ENCODE measurements around the gene DCTD. TPM values are rescaled to one million over a fixed set of nuclear protein-coding genes. Genes with fewer than 3 reads are reported as not detected.
A peak's percentile ranks its signal among the peaks of the same experiment; 100 is the strongest.

Gene DCTD
- total and polyA plus RNA-seq, 4 donors = 65.1 to 78.4 (median 72.8) TPM

GRCh38 chr4:182863501-182863900, 53.7 kb downstream of the DCTD start:
- no peak for ATAC-seq (ENCODE audit: low FRiP score)
- WGBS, 2 donors = 79% methylated on average over 6 of the region's 6 CpGs
- intact Hi-C loops (cut with DNase I) = no loop called here

GRCh38 chr4:182862921-182863320, 54.3 kb downstream of the DCTD start:
- Histone ChIP-seq H3K36me3 (ENCODE audit: control insufficient read depth in 1 of 2, insufficient read depth in 2 of 2, low read length in 1 of 2) (no peaks in the 10 kb centered on the region), H3K4me1 (ENCODE audit: control insufficient read depth in 1 of 2, insufficient read depth in 2 of 2, low read length in 2 of 2) (no peaks in the 10 kb centered on the region), H3K4me3 (ENCODE audit: low read length in 2 of 2) (no peak overlapping the region), H3K27me3 (ENCODE audit: control insufficient read depth in 1 of 2, insufficient read depth in 2 of 2, low read length in 1 of 2) (no peaks in the 10 kb centered on the region), H3K27ac (ENCODE audit: low read depth in 1 of 2, low read length in 2 of 2) (no peak overlapping the region), H3K9me3 (ENCODE audit: control insufficient read depth, low read length) (peaks cover 2% of the 10 kb centered on the region)
- peak in 1 of 2 donors; percentile 47 for DNase-seq
- intact Hi-C loops (cut with DNase I) = no loop called here
- ATAC-seq (ENCODE audit: low FRiP score) = no peak
- 64 to 70% methylated on average over 12 of the region's 12 CpGs for WGBS, 2 donors

More at GRCh38 chr4:182863501-182863900, 53.7 kb downstream of the DCTD start:
- H3K9me3 ChIP-seq (ENCODE audit: control insufficient read depth, low read length) = peaks cover 2% of the 10 kb centered on the region
- H3K4me1 ChIP-seq (ENCODE audit: control insufficient read depth in 1 of 2, insufficient read depth in 2 of 2, low read length in 2 of 2) = no peaks in the 10 kb centered on the region
- no peak overlapping the region for H3K4me3 ChIP-seq (ENCODE audit: low read length in 2 of 2)
- no peaks in the 10 kb centered on the region for H3K36me3 ChIP-seq (ENCODE audit: control insufficient read depth in 1 of 2, insufficient read depth in 2 of 2, low read length in 1 of 2)
- peak in 1 of 2 donors; percentile 35 for DNase-seq
- no peaks in the 10 kb centered on the region for H3K27me3 ChIP-seq (ENCODE audit: control insufficient read depth in 1 of 2, insufficient read depth in 2 of 2, low read length in 1 of 2)
- no peak overlapping the region for H3K27ac ChIP-seq (ENCODE audit: low read depth in 1 of 2, low read length in 2 of 2)

- intact Hi-C loops (cut with DNase I) = no loop called here
- ATAC-seq (ENCODE audit: low FRiP score) (no peak), DNase-seq (peak in 1 of 2 donors; percentile 41)
Observed at GRCh38 chr4:182862141-182862875, 54.9 kb downstream of the DCTD start.

GRCh38 chr4:182861346-182861745, 55.8 kb downstream of the DCTD start:
- intact Hi-C loops (cut with DNase I) = no loop called here
- H3K9me3 ChIP-seq (ENCODE audit: control insufficient read depth, low read length) = peaks cover 2% of the 10 kb centered on the region

More at GRCh38 chr4:182862141-182862875, 54.9 kb downstream of the DCTD start:
- Histone ChIP-seq H3K27me3 (ENCODE audit: control insufficient read depth in 1 of 2, insufficient read depth in 2 of 2, low read length in 1 of 2) (no peaks in the 10 kb centered on the region), H3K27ac (ENCODE audit: low read depth in 1 of 2, low read length in 2 of 2) (no peak overlapping the region), H3K36me3 (ENCODE audit: control insufficient read depth in 1 of 2, insufficient read depth in 2 of 2, low read length in 1 of 2) (no peaks in the 10 kb centered on the region), H3K4me3 (ENCODE audit: low read length in 2 of 2) (no peak overlapping the region), H3K4me1 (ENCODE audit: control insufficient read depth in 1 of 2, insufficient read depth in 2 of 2, low read length in 2 of 2) (no peaks in the 10 kb centered on the region), H3K9me3 (ENCODE audit: control insufficient read depth, low read length) (peaks cover 2% of the 10 kb centered on the region)
- 61 to 66% methylated on average over 17 of the region's 17 CpGs for WGBS, 2 donors

GRCh38 chr4:182859730-182860129, 57.5 kb downstream of the DCTD start:
- ATAC-seq (ENCODE audit: low FRiP score) (no peak), DNase-seq (no peak)
- H3K9me3 ChIP-seq (ENCODE audit: control insufficient read depth, low read length) = peaks cover 2% of the 10 kb centered on the region
- intact Hi-C loops (cut with DNase I) = no loop called here
- no peaks in the 10 kb centered on the region for H3K27me3 ChIP-seq (ENCODE audit: control insufficient read depth in 1 of 2, insufficient read depth in 2 of 2, low read length in 1 of 2)
- H3K4me1 ChIP-seq (ENCODE audit: control insufficient read depth in 1 of 2, insufficient read depth in 2 of 2, low read length in 2 of 2) = no peaks in the 10 kb centered on the region
- H3K27ac ChIP-seq (ENCODE audit: low read depth in 1 of 2, low read length in 2 of 2) = no peak overlapping the region
- 97 to 99% methylated on average over 2 of the region's 2 CpGs for WGBS, 2 donors
- H3K4me3 ChIP-seq (ENCODE audit: low read length in 2 of 2) = no peak overlapping the region
- H3K36me3 ChIP-seq (ENCODE audit: control insufficient read depth in 1 of 2, insufficient read depth in 2 of 2, low read length in 1 of 2) = no peaks in the 10 kb centered on the region

More at GRCh38 chr4:182861346-182861745, 55.8 kb downstream of the DCTD start:
- DNase-seq (peak in 1 of 2 donors; percentile 46), ATAC-seq (ENCODE audit: low FRiP score) (no peak)
- WGBS, 2 donors = 86 to 87% methylated on average over 10 of the region's 10 CpGs
- Histone ChIP-seq H3K36me3 (ENCODE audit: control insufficient read depth in 1 of 2, insufficient read depth in 2 of 2, low read length in 1 of 2) (no peaks in the 10 kb centered on the region), H3K27me3 (ENCODE audit: control insufficient read depth in 1 of 2, insufficient read depth in 2 of 2, low read length in 1 of 2) (no peaks in the 10 kb centered on the region), H3K27ac (ENCODE audit: low read depth in 1 of 2, low read length in 2 of 2) (no peak overlapping the region), H3K4me3 (ENCODE audit: low read length in 2 of 2) (no peak overlapping the region), H3K4me1 (ENCODE audit: control insufficient read depth in 1 of 2, insufficient read depth in 2 of 2, low read length in 2 of 2) (no peaks in the 10 kb centered on the region)

- no peaks in the 10 kb centered on the region for H3K27me3 ChIP-seq (ENCODE audit: control insufficient read depth in 1 of 2, insufficient read depth in 2 of 2, low read length in 1 of 2)
- peaks cover 4% of the 10 kb centered on the region for H3K9me3 ChIP-seq (ENCODE audit: control insufficient read depth, low read length)
- no peaks in the 10 kb centered on the region for H3K36me3 ChIP-seq (ENCODE audit: control insufficient read depth in 1 of 2, insufficient read depth in 2 of 2, low read length in 1 of 2)
- DNase-seq = no peak
- no peak for ATAC-seq (ENCODE audit: low FRiP score)
- 83 to 84% methylated on average over 4 of the region's 4 CpGs for WGBS, 2 donors
- intact Hi-C loops (cut with DNase I) = no loop called here
- H3K4me3 ChIP-seq (ENCODE audit: low read length in 2 of 2) = no peak overlapping the region
- no peaks in the 10 kb centered on the region for H3K4me1 ChIP-seq (ENCODE audit: control insufficient read depth in 1 of 2, insufficient read depth in 2 of 2, low read length in 2 of 2)
- H3K27ac ChIP-seq (ENCODE audit: low read depth in 1 of 2, low read length in 2 of 2) = no peak overlapping the region
Observed at GRCh38 chr4:182858711-182859110, 58.5 kb downstream of the DCTD start.

- 93% methylated on average over 15 of the region's 15 CpGs for WGBS, 2 donors
- no peaks in the 10 kb centered on the region for H3K4me1 ChIP-seq (ENCODE audit: control insufficient read depth in 1 of 2, insufficient read depth in 2 of 2, low read length in 2 of 2)
- DNase-seq (peak in 1 of 2 donors; percentile 62), ATAC-seq (ENCODE audit: low FRiP score) (no peak)
- no peaks in the 10 kb centered on the region for H3K27me3 ChIP-seq (ENCODE audit: control insufficient read depth in 1 of 2, insufficient read depth in 2 of 2, low read length in 1 of 2)
- intact Hi-C loops (cut with DNase I) = no loop called here
- peaks cover 4% of the 10 kb centered on the region for H3K9me3 ChIP-seq (ENCODE audit: control insufficient read depth, low read length)
- no peaks in the 10 kb centered on the region for H3K36me3 ChIP-seq (ENCODE audit: control insufficient read depth in 1 of 2, insufficient read depth in 2 of 2, low read length in 1 of 2)
- H3K4me3 ChIP-seq (ENCODE audit: low read length in 2 of 2) = no peak overlapping the region
- no peak overlapping the region for H3K27ac ChIP-seq (ENCODE audit: low read depth in 1 of 2, low read length in 2 of 2)
Observed at GRCh38 chr4:182856862-182857261, 60.3 kb downstream of the DCTD start.

- DNase-seq (peak in 1 of 2 donors; percentile 41), ATAC-seq (ENCODE audit: low FRiP score) (no peak)
- no peaks in the 10 kb centered on the region for H3K4me1 ChIP-seq (ENCODE audit: control insufficient read depth in 1 of 2, insufficient read depth in 2 of 2, low read length in 2 of 2)
- H3K27me3 ChIP-seq (ENCODE audit: control insufficient read depth in 1 of 2, insufficient read depth in 2 of 2, low read length in 1 of 2) = no peaks in the 10 kb centered on the region
- 60 to 62% methylated on average over 13 of the region's 13 CpGs for WGBS, 2 donors
- no peaks in the 10 kb centered on the region for H3K36me3 ChIP-seq (ENCODE audit: control insufficient read depth in 1 of 2, insufficient read depth in 2 of 2, low read length in 1 of 2)
- no peak overlapping the region for H3K4me3 ChIP-seq (ENCODE audit: low read length in 2 of 2)
- intact Hi-C loops (cut with DNase I) = no loop called here
- no peak overlapping the region for H3K27ac ChIP-seq (ENCODE audit: low read depth in 1 of 2, low read length in 2 of 2)
- H3K9me3 ChIP-seq (ENCODE audit: control insufficient read depth, low read length) = peaks cover 4% of the 10 kb centered on the region
Observed at GRCh38 chr4:182855877-182856276, 61.3 kb downstream of the DCTD start.

- no peak for ATAC-seq (ENCODE audit: low FRiP score)
- intact Hi-C loops (cut with DNase I) = no loop called here
- no peaks in the 10 kb centered on the region for H3K4me1 ChIP-seq (ENCODE audit: control insufficient read depth in 1 of 2, insufficient read depth in 2 of 2, low read length in 2 of 2)
- no peaks in the 10 kb centered on the region for H3K36me3 ChIP-seq (ENCODE audit: control insufficient read depth in 1 of 2, insufficient read depth in 2 of 2, low read length in 1 of 2)
- DNase-seq = peak in 1 of 2 donors; percentile 47
- whole genome bisulfite sequencing, 2 donors = 83 to 86% methylated on average over 12 of the region's 12 CpGs
- no peak overlapping the region for H3K27ac ChIP-seq (ENCODE audit: low read depth in 1 of 2, low read length in 2 of 2)
- no peaks in the 10 kb centered on the region for H3K27me3 ChIP-seq (ENCODE audit: control insufficient read depth in 1 of 2, insufficient read depth in 2 of 2, low read length in 1 of 2)
- peaks cover 4% of the 10 kb centered on the region for H3K9me3 ChIP-seq (ENCODE audit: control insufficient read depth, low read length)
- H3K4me3 ChIP-seq (ENCODE audit: low read length in 2 of 2) = no peak overlapping the region
Observed at GRCh38 chr4:182855312-182855711, 61.9 kb downstream of the DCTD start.
